H1 (cell line): ENCODE results near the gene SPRYD3. TPM values are rescaled to one million over a fixed set of nuclear protein-coding genes. Genes with fewer than 3 reads are reported as not detected.

Source experiments
- CTCF ChIA-PET: fragments of 300-600 bp; sonication (Branson Sonifier 250); formaldehyde crosslinking; loops from one replicate; lab custom pipeline; 2021; ENCODE audit not compliant: partially characterized antibody; lab: Charles Lee
- POLR2A ChIA-PET: fragments of 300-600 bp; sonication (Branson Sonifier 250); formaldehyde crosslinking; loops from one replicate; lab custom pipeline; 2021; ENCODE audit warnings: inconsistent platforms; ENCODE audit not compliant: partially characterized antibody; lab: Charles Lee
- DNase-seq, 2 experiments: peaks; one replicate each; pipeline versions ENCODE4 v3.0.0 to v3.0.0-alpha.2; 2010 to 2022; ENCODE audit warnings: low spot score in 2 of 2, low read depth in 1 of 2, mixed read lengths in 1 of 2
- FAIRE-seq: peaks from 2 replicates; lab custom pipeline; 2011; peaks lifted over from hg19 to GRCh38; lab: Jason Lieb, UNC
- H2AFZ ChIP-seq: 2 replicates; pipeline ENCODE4 v1.8.1; 2012; ENCODE audit warnings: low read length, inconsistent platforms
- H2AK5ac ChIP-seq: 2 replicates; pipeline ENCODE4 v1.6.1; 2013; ENCODE audit warnings: low read depth, low read length
- H2BK120ac ChIP-seq: replicated peaks from 2 replicates; pipeline ENCODE3; 2013; ENCODE audit warnings: low read depth, low read length, inconsistent platforms
- H2BK12ac ChIP-seq: 2 replicates; pipeline ENCODE4 v1.6.1; 2013; ENCODE audit warnings: low read depth, low read length
- H2BK15ac ChIP-seq: 2 replicates; pipeline ENCODE4 v1.6.1; 2013; ENCODE audit warnings: low read length
- H2BK20ac ChIP-seq: 2 replicates; pipeline ENCODE4 v1.6.1; 2013; ENCODE audit warnings: low read length
- H2BK5ac ChIP-seq: 2 replicates; pipeline ENCODE4 v1.6.1; 2013; ENCODE audit warnings: low read depth, low read length
- H3K14ac ChIP-seq: 2 replicates; pipeline ENCODE4 v1.6.1; 2013; ENCODE audit warnings: inconsistent platforms; ENCODE audit not compliant: insufficient read length
- H3K18ac ChIP-seq: 2 replicates; pipeline ENCODE4 v1.6.1; 2013; ENCODE audit warnings: low read length; ENCODE audit errors: extremely low read depth
- H3K23ac ChIP-seq: 2 replicates; pipeline ENCODE4 v1.6.1; 2013; ENCODE audit warnings: inconsistent platforms; ENCODE audit not compliant: insufficient read length
- H3K23me2 ChIP-seq: 2 replicates; pipeline ENCODE4 v1.6.1; 2013; ENCODE audit warnings: low read depth, low read length
- H3K27ac ChIP-seq: 2 replicates; pipeline ENCODE4 v1.6.1; 2011; ENCODE audit warnings: low read depth, low read length, inconsistent platforms
- H3K27me3 ChIP-seq, 4 experiments: replicated peaks in 1 of 4; 1 replicate in 1 of 4; 2 replicates in 3 of 4; pipeline versions ENCODE4 v1.6.1 to v1.8.1; 2011 to 2013; ENCODE audit warnings: low read length in 3 of 4, mild to moderate bottlenecking in 3 of 4, inconsistent platforms in 2 of 4, mixed read lengths in 2 of 4, moderate library complexity in 1 of 4; ENCODE audit not compliant: control insufficient read depth in 3 of 4, insufficient read depth in 3 of 4; ENCODE audit errors: extremely low read depth in 1 of 4
- H3K36me3 ChIP-seq, 4 experiments: 2 replicates each; pipeline versions ENCODE4 v1.6.1 to v1.8.1; 2011 to 2013; ENCODE audit warnings: mild to moderate bottlenecking in 4 of 4, low read length in 3 of 4, moderate library complexity in 2 of 4, control low read depth in 1 of 4, inconsistent platforms in 1 of 4; ENCODE audit not compliant: insufficient read depth in 4 of 4, control insufficient read depth in 2 of 4
- H3K4ac ChIP-seq: replicated peaks from 2 replicates; pipeline ENCODE3; 2013; ENCODE audit warnings: low read length, low read depth, mixed read lengths, inconsistent platforms; ENCODE audit not compliant: insufficient read length
- H3K4me1 ChIP-seq, 4 experiments: replicated peaks in 1 of 4; 1 replicate in 1 of 4; 2 replicates in 3 of 4; pipeline versions ENCODE4 v1.6.1 to v1.8.1; 2011 to 2013; ENCODE audit warnings: low read length in 3 of 4, inconsistent platforms in 2 of 4, mixed read lengths in 1 of 4; ENCODE audit not compliant: insufficient read depth in 4 of 4, control insufficient read depth in 3 of 4
- H3K4me2 ChIP-seq, 2 experiments: 2 replicates each; pipeline versions ENCODE4 v1.6.1 to v1.8.1; 2011 to 2013; ENCODE audit warnings: low read depth in 2 of 2, low read length in 2 of 2, control low read depth in 1 of 2, inconsistent platforms in 1 of 2, mild to moderate bottlenecking in 1 of 2; ENCODE audit not compliant: insufficient read depth in 1 of 2
- H3K4me3 ChIP-seq, 4 experiments: fragments of 200-600, 300-600 bp in 1 of 4; sonication (generic), shearing (Covaris generic), sonication (Bioruptor Twin) in 1 of 4; 2 replicates each; pipeline versions ENCODE4 v1.5.1 to v1.8.1; 2011 to 2016; ENCODE audit warnings: low read length in 4 of 4, low read depth in 3 of 4, control low read depth in 2 of 4, inconsistent platforms in 2 of 4, mild to moderate bottlenecking in 2 of 4, mixed read lengths in 1 of 4, moderate library complexity in 1 of 4; ENCODE audit not compliant: insufficient read depth in 2 of 4; ENCODE audit errors: extremely low read depth in 1 of 4
- H3K56ac ChIP-seq: replicated peaks from 2 replicates; pipeline ENCODE3; 2013; ENCODE audit warnings: low read depth, mild to moderate bottlenecking, mixed read lengths, low read length, inconsistent platforms; ENCODE audit not compliant: insufficient read length
- H3K79me1 ChIP-seq: 2 replicates; pipeline ENCODE4 v1.6.1; 2013; ENCODE audit warnings: low read depth, low read length, control low read depth
- H3K79me2 ChIP-seq, 2 experiments: 2 replicates each; pipeline versions ENCODE4 v1.6.1 to v1.8.1; 2012 to 2013; ENCODE audit warnings: low read length in 2 of 2, mild to moderate bottlenecking in 2 of 2, inconsistent platforms in 1 of 2; ENCODE audit not compliant: insufficient read depth in 2 of 2, control insufficient read depth in 1 of 2
- H3K9ac ChIP-seq, 4 experiments: replicated peaks in 1 of 4; 1 replicate in 1 of 4; 2 replicates in 3 of 4; pipeline versions ENCODE4 v1.6.1 to v1.8.1; 2011 to 2013; ENCODE audit warnings: low read depth in 3 of 4, low read length in 3 of 4, control low read depth in 2 of 4, mild to moderate bottlenecking in 2 of 4, moderate library complexity in 2 of 4, inconsistent platforms in 1 of 4; ENCODE audit errors: extremely low read depth in 1 of 4
- H3K9me3 ChIP-seq, 2 experiments: 2 replicates each; pipeline versions ENCODE4 v1.6.1 to v1.8.1; 2012 to 2013; ENCODE audit warnings: mild to moderate bottlenecking in 2 of 2, moderate library complexity in 2 of 2, control low read depth in 1 of 2, inconsistent platforms in 1 of 2, low read depth in 1 of 2, low read length in 1 of 2, mixed read lengths in 1 of 2; ENCODE audit not compliant: insufficient read depth in 2 of 2
- H4K20me1 ChIP-seq, 2 experiments: replicated peaks in 1 of 2; 2 replicates each; pipeline versions ENCODE3 to v1.8.1; 2011 to 2013; ENCODE audit warnings: inconsistent platforms in 2 of 2, low read length in 2 of 2, mild to moderate bottlenecking in 1 of 2; ENCODE audit not compliant: insufficient read depth in 2 of 2, control insufficient read depth in 1 of 2
- H4K5ac ChIP-seq: 2 replicates; pipeline ENCODE4 v1.6.1; 2013; ENCODE audit warnings: low read length, low read depth, mixed read lengths, inconsistent platforms; ENCODE audit not compliant: insufficient read length
- H4K8ac ChIP-seq: 2 replicates; pipeline ENCODE4 v1.8.0; 2013; ENCODE audit warnings: mild to moderate bottlenecking, moderate library complexity, low read length, inconsistent platforms; ENCODE audit not compliant: insufficient read depth; ENCODE audit errors: extremely low read depth
- H4K91ac ChIP-seq: replicated peaks from 2 replicates; pipeline ENCODE3; 2013; ENCODE audit warnings: low read length, mixed read lengths, inconsistent platforms; ENCODE audit not compliant: insufficient read length
- FOSL1 ChIP-seq: IDR thresholded peaks from 2 replicates; pipeline ENCODE4 v1.6.1; 2011; ENCODE audit warnings: mild to moderate bottlenecking, low read depth, low read length, moderate library complexity; ENCODE audit not compliant: insufficient read depth
- POLR2A ChIP-seq, 2 experiments: IDR thresholded peaks; 1 replicate in 1 of 2; 2 replicates in 1 of 2; pipeline ENCODE4 v1.6.1; 2011; ENCODE audit warnings: low read depth in 2 of 2, low read length in 2 of 2, mild to moderate bottlenecking in 2 of 2; ENCODE audit errors: control extremely low read depth in 1 of 2
- SIRT6 ChIP-seq: IDR thresholded peaks from one replicate; pipeline ENCODE4 v1.7.1; 2012; ENCODE audit warnings: low read length, inconsistent platforms
- SP1 ChIP-seq: IDR thresholded peaks from 2 replicates; pipeline ENCODE4 v1.6.1; 2011; ENCODE audit warnings: low read depth, low read length
- YY1 ChIP-seq: IDR thresholded peaks from 2 replicates; pipeline ENCODE4 v1.6.1; 2011; ENCODE audit warnings: low read depth, mild to moderate bottlenecking, low read length
- WGBS, 2 experiments: shearing (Covaris generic) in 1 of 2; methylation state at CpG; one replicate each; pipeline versions ENCODE4 v1.1.6 to v1.1.7; 2013 to 2015; ENCODE audit warnings: low lambda C conversion rate in 2 of 2, mixed read lengths in 2 of 2, inconsistent platforms in 1 of 2, low coverage in 1 of 2, missing lambda C conversion rate in 1 of 2; ENCODE audit not compliant: insufficient replicate concordance in 2 of 2, insufficient coverage in 1 of 2, insufficient read length in 1 of 2; ENCODE audit errors: extremely low coverage in 1 of 2, missing lambda C conversion rate in 1 of 2; 5-methylcytosine and 5-hydroxymethylcytosine counted together
- polyA plus RNA-seq, 7 experiments: library from polyadenylated mRNA; depleted of rRNA in 3 of 7; stranded (reverse) in 5 of 7; unstranded in 2 of 7; fragments of >200 nt in 5 of 7; fragments of 200-250 nt in 2 of 7; gene quantifications; 1 replicate in 5 of 7; 2 replicates in 1 of 7; 4 replicates in 1 of 7; pipeline versions ENCODE4 v1.2.1 to v1.2.3, GENCODE V29; 2011 to 2013; ENCODE audit warnings: missing spikeins in 2 of 7, mixed read lengths in 2 of 7
- total RNA-seq: library from RNA; stranded (reverse); fragmentation: NEBNext Ultra II Directional; extraction: Animal tissue kit (Norgen Biotek cat#: 25700); gene quantifications from 2 replicates; pipeline ENCODE4 v1.2.1, GENCODE V29; 2021

The SPRYD3 gene
- total and polyA plus RNA-seq, 2 of the 8 experiments (the other 6 are each of a cell fraction or from before 2014, with no cell fraction given) = 6.8 to 8.0 TPM

GRCh38 chr12:53062977-53063707 lies 16.0 kb downstream of the SPRYD3 start:
- no peak overlapping the region for H2AFZ ChIP-seq
- WGBS, 2 experiments = 87% methylated on average over 13 of the region's 14 CpGs; no CpG with 5 or more reads in 1 of the 2 experiments
- no peaks in the 10 kb centered on the region for H3K36me3 ChIP-seq
- no peak overlapping the region for H3K56ac ChIP-seq
- no peak overlapping the region for H3K4me3 ChIP-seq
- no peaks in the 10 kb centered on the region for H3K79me2 ChIP-seq
- H2BK20ac ChIP-seq = no peak overlapping the region; the same call in 1 of the 2 replicates
- H3K18ac ChIP-seq = no peak overlapping the region
- H2BK15ac ChIP-seq = no peak overlapping the region
- no peak overlapping the region for H3K27ac ChIP-seq
- H3K79me1 ChIP-seq = no peaks in the 10 kb centered on the region
- no peak overlapping the region for H3K14ac ChIP-seq
- no peaks in the 10 kb centered on the region for H3K9me3 ChIP-seq
- H3K4me2 ChIP-seq = no peak overlapping the region
- no peak overlapping the region for H4K8ac ChIP-seq
- H4K5ac ChIP-seq = no peak overlapping the region
- H4K20me1 ChIP-seq = peaks cover 0 to 2% of the 10 kb centered on the region in 2 experiments
- CTCF ChIA-PET = interaction anchor here (0.6 to 22.4 kb wide), 11 partner anchors 14 to 258 kb away, joined by 3 to 531 read pairs (median 4); partner anchors contain the start of genes AAAS, IGFBP6, SOAT2 and SPRYD3
- TF ChIP-seq FOSL1 (no peak), POLR2A (IDR thresholded peaks at IDR 0.05; ENCODE audit: control extremely low read depth in 1 of 2, low read depth in 2 of 2, low read length in 2 of 2) (no peak), SP1 (no peak), YY1 (no peak), SIRT6 (no peak)
- no peak overlapping the region for H3K4ac ChIP-seq
- H2BK12ac ChIP-seq = no peak overlapping the region
- POLR2A ChIA-PET = interaction anchor here (0.6 to 2.0 kb wide), 6 partner anchors 10 to 243 kb away, joined by 3 to 6 read pairs (median 4); partner anchors contain the start of gene SPRYD3
- peaks cover 0 to 7% (median 0%) of the 10 kb centered on the region in 4 experiments; a peak in 2 of 7 replicates for H3K4me1 ChIP-seq
- no peak for FAIRE-seq
- no peak overlapping the region for H2AK5ac ChIP-seq
- no peak overlapping the region for H4K91ac ChIP-seq
- H2BK120ac ChIP-seq = no peak overlapping the region
- H3K23ac ChIP-seq = no peak overlapping the region
- DNase-seq = no peak
- peaks cover 0 to 4% (median 1%) of the 10 kb centered on the region in 4 experiments; a peak in 3 of 7 replicates for H3K27me3 ChIP-seq
- no peak overlapping the region for H2BK5ac ChIP-seq
- H3K9ac ChIP-seq = no peak overlapping the region
- H3K23me2 ChIP-seq = no peaks in the 10 kb centered on the region
